ENCODE measurements around the gene ZNF619. TPM values are rescaled to one million over a fixed set of nuclear protein-coding genes. Genes with fewer than 3 reads are reported as not detected.
"Not testable (repeated sequence)": the region's sequence is repeated elsewhere in the genome, so short reads cannot be mapped to it uniquely, and the experiment has no call there.

ZNF619 gene
- total RNA-seq: 2.6 and 4.6 TPM in 2 replicates
- 2.0 TPM for polyA plus RNA-seq (2012)

DNA sequence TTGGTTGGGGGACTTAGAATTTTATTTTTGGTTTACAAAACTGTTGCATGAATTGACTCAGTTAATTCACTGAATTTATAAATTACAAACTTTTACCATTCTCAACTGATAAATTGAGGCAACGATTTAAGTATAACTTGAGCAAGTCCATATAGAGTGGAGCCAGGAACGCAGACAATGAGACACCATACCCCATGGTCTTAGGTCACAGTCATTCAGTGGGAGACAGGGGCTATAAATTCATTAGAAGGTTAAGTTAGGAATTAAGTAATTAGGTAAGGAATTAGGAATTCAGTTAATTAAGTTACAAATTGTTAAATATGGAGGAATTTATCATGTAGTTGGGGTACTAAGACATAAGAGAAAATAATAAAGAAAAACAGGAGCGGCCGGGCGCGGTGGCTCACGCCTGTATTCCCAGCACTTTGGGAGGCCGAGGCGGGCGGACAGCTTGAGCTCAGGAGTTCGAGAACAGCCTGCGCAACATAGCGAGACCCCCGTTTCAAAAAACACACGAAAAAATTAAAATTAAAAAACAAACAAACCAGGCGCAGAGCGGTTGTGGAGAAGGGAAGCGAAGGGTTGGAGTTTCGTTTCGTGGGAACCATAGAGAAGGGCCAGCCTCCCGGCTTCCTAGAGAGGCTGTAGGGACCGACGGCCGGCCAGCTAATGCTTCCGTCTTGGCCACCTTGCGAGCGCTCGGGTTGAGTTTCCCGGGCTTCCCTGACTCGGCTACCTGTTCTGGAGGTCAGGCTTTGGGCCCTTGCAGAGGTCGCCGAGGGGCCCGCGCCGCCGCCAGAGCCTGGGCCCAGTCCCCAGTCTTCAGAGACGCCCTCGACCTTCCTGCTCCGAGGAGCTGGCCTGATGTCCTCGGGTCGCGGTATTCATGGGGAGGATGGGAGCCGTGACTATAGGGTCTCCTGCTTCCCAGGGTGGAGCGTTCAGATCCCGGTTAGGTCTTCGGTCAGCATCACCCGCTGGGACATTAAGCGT, at the start of gene ZNF619:
Gene ZNF619, plus strand, starts transcription at position 645 of the 993 bp plus-strand sequence. CDS start 858 bp downstream, outside the sequence.
- peak; percentile 75 for DNase-seq (ENCODE audit: low read depth)

GRCh38 chr3:40432793-40433192, 44.1 kb upstream of the ZNF619 start:
- peak; percentile 30 for DNase-seq (ENCODE audit: low read depth)

DNA sequence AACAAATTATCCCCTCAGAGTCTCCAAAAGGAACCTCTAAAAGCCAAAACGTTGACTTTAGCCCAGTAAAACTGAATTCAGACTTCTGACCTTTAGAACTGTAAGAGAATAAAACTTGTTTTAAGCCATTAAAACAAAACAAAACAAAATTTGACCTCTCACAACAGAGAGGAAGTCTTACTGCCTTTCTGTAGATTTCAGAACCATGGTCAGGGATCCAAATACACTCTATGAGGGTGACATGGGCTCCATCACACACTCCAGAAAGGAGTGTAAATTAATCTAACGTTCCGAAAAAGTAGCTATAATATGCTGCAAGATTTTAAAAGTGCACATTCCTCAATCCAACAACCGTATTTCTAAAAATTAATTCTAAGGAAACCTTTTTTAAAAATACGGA, 39.0 kb upstream of the ZNF619 start:
- peak; percentile 23 for DNase-seq (ENCODE audit: low read depth)

GRCh38 chr3:40445062-40445461, 31.9 kb upstream of the ZNF619 start:
- no peak for DNase-seq (ENCODE audit: low read depth)

DNA sequence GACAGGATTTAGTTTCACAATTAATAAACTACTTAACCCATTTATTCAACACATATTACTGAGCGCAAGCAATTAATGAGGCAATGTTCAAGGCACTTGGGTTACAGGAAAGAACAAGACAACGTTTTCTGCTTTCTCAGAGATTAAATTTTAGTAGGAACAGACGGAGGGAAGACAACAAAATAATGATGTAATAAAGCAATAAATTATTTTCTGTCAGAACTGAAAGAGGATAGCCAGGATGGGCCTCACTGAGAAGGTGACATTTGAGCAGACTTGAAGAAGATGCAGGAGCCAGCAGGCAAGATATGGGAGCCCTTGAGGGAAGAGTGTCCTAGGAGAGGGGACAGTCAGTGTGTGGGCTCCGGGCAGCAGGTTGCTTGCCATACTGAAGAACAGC, 31.0 kb upstream of the ZNF619 start:
- no peak for DNase-seq (ENCODE audit: low read depth)

- no peak for DNase-seq (ENCODE audit: low read depth)
Observed at GRCh38 chr3:40450438-40450837, 26.5 kb upstream of the ZNF619 start.

GRCh38 chr3:40451551-40451950, 25.4 kb upstream of the ZNF619 start:
- no peak for DNase-seq (ENCODE audit: low read depth)

GRCh38 chr3:40452057-40452456, 24.9 kb upstream of the ZNF619 start:
- no peak for DNase-seq (ENCODE audit: low read depth)

GRCh38 chr3:40452562-40452875, 24.4 kb upstream of the ZNF619 start:
- no peak for DNase-seq (ENCODE audit: low read depth)

DNA sequence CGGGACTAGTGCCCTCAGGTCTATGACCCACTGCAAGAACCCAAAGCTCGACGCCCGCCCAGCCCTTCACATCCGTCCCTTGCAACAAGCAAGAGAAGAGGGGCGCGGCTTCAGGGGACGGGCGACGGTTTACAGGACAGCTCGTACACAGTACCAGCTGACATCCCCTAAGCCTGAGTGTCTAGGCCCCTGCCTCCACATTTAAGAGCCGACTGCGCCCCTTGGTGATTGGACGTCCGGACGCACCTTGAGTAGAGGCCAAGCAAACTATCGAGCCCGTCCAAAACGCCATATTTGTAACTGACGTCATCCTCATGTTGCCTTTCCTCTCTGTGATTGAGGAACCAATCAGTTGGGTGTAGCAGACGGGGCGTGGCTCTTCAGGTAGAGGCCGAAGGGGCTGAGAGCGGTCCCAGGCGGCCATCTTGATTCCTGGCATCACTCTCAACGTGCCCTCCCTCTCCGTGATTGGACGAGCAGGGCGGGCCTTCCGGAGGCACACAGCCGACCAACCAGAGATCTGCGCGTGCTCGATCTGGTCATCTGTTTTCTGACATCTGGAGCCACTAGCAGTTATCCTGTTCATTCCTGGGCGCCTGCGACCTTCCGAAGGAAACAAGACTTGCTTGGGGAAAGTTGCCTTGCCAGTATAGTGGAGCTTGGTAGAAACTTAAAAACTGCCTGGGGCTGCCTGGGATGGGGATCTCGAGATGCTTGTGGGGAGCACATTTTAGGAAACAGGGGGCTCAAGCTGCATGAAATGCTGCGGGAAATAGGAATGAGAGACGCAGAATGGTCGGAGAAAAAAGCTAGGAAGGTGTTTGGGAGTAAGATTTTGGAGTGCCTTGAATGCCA, 23.8 kb upstream of the ZNF619 start:
- peak; percentile 99 for DNase-seq (ENCODE audit: low read depth)

- DNase-seq (ENCODE audit: low read depth): no peak
Observed at GRCh38 chr3:40453933-40454332, 23.0 kb upstream of the ZNF619 start.

- DNase-seq (ENCODE audit: low read depth): no peak
Observed at GRCh38 chr3:40455328-40455727, 21.6 kb upstream of the ZNF619 start.

DNA sequence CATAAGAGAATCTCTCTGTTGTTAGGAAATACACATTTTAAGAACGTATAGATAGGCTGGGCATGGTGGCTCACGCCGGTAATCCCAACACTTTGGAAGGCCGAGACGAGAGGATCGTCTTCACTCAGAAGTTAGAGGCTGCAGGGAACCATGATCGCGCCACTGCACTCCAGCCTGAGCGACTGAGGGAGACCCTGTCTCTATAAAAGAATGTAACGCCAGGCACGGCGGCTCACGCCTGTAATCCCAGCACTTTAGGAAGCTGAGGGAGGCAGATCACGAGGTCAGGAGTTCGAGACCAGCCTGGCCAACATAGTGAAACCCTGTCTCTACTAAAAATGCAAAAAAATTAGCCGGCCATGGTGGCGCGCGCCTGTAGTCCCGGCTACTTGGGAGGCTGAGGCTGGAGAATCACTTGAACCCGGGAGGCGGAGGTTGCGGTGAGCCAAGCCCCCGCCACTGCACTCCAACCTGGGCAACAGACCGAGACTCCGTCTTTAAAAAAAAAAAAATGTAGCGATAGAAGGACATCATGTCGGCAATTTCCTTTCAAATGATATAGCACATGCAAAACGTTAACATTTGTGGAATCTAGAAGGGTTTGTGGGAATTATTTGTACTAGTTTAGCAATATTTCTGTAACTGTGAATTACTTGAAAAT, 20.5 kb upstream of the ZNF619 start:
- DNase-seq (ENCODE audit: low read depth): no peak

- DNase-seq (ENCODE audit: low read depth): peak; percentile 97
Observed at GRCh38 chr3:40456940-40457823, 19.7 kb upstream of the ZNF619 start, which contains the start of gene RPL14. Gene RPL14, plus strand, starts transcription at chr3:40457339. Its CDS starts 133 bp downstream, at chr3:40457472.

DNA sequence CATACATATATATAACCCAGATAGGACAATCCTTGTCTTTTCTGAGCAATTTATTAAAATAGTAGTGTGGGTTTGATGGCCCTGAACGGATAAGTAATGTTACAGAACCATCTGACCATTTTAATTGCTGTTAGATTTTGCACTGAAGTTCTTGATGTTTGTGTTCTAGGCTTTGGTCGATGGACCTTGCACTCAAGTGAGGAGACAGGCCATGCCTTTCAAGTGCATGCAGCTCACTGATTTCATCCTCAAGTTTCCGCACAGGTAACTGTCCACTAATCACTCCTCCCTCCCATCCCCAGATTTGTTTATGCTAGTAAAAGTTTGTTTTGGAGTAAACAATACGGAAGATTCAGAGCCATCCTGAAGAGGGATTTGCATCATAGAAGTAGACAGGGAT, 18.4 kb upstream of the ZNF619 start:
- no peak for DNase-seq (ENCODE audit: low read depth)

DNA sequence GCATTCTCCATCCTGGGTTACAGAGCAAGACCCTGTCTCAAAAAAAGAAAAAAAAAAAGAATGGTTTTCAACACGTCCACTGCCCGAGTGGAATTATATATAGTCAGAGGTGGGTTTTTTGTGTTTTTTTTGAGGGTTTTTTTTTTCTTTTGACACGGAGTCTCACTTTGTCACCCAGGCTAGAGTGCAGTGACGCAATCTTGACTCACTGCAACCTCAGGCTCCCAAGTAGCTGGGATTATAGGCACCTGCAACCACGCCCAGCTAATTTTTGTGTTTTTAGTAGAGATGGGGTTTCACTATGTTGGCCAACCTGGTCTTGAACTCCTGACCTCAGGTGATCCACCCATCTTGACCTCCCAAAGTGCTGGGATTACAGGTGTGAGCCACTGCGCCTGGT, 16.4 kb upstream of the ZNF619 start:
- not testable (repeated sequence) for DNase-seq (ENCODE audit: low read depth)

DNA sequence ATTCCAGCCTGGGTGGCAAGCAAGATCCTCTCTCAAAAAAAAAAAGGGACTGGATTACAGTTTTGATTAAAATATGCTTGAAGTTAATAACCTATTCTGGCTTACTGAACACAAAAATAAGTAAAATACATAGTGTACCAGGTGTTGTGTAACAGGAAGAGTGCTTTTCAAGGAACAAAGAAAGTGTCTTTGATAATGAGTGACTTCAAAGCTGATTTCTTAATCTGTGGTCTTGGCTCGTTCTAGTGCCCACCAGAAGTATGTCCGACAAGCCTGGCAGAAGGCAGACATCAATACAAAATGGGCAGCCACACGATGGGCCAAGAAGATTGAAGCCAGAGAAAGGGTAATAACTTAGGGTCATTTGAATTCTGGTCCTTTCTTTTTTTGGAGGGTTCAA, 15.8 kb upstream of the ZNF619 start:
- DNase-seq (ENCODE audit: low read depth): no peak

GRCh38 chr3:40462838-40463237, 14.1 kb upstream of the ZNF619 start:
- DNase-seq (ENCODE audit: low read depth): not testable (repeated sequence)

DNA sequence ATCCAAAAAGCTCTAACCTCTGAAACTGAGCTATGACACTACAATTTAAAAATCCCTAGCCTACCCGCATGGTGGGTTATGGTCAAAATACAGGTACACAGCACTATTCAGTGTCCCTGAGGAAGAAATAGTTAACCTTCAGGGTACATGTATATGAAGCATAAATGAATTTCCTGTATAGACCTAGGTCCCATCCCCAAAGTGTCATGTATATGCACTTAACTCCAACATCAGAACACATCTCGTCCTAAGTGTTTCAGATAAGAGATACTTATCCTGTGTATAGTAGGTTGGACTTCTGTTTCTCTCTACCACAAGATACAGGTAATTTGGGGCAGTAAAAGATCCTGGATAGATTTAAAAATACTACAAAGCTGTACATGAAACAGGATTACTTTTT, 13.3 kb upstream of the ZNF619 start:
- DNase-seq (ENCODE audit: low read depth): no peak

GRCh38 chr3:40464339-40465110, 12.4 kb upstream of the ZNF619 start:
- no peak for DNase-seq (ENCODE audit: low read depth)
